Upper lobe of left lung (tissue), 6 donors: ENCODE results near the gene PRSS3. TPM values are rescaled to one million over a fixed set of nuclear protein-coding genes. Genes with fewer than 3 reads are reported as not detected.
"Not testable (repeated sequence)": the region's sequence is repeated elsewhere in the genome, so short reads cannot be mapped to it uniquely, and the experiment has no call there.

ENCODE experiments used
- ATAC-seq, 2 donors: fragments of 200-7000 bp; cut with Tn5 transposase; one replicate each; pipeline ENCODE4 v1.9.1; 2022; ENCODE audit warnings: mild to moderate bottlenecking in 2 of 2, moderate library complexity in 2 of 2; ENCODE audit not compliant: low FRiP score in 2 of 2
- DNase-seq, 2 donors: peaks; one replicate each; pipeline ENCODE4 v3.0.0-alpha.2; 2019 to 2020
- H3K27ac ChIP-seq, 4 donors: fragments of 200-600 bp; sonication (generic); one replicate each; pipeline ENCODE4 v1.5.1; 2016 to 2019
- H3K27me3 ChIP-seq, 4 donors: fragments of 200-600 bp; sonication (generic); one replicate each; pipeline ENCODE4 v1.5.1; 2017 to 2019
- H3K36me3 ChIP-seq, 4 donors: fragments of 200-600 bp; sonication (generic); one replicate each; pipeline ENCODE4 v1.5.1; 2016 to 2019
- H3K4me1 ChIP-seq, 4 donors: fragments of 200-600 bp; sonication (generic); one replicate each; pipeline ENCODE4 v1.5.1; 2018 to 2019
- H3K4me3 ChIP-seq, 4 donors: fragments of 200-600 bp; sonication (generic); one replicate each; pipeline ENCODE4 v1.5.1; 2017 to 2019; ENCODE audit warnings: mild to moderate bottlenecking in 2 of 4, moderate library complexity in 1 of 4
- H3K9me3 ChIP-seq, 4 donors: fragments of 200-600 bp; sonication (generic); one replicate each; pipeline ENCODE4 v1.5.1; 2018 to 2019
- CTCF ChIP-seq, 6 experiments: fragments of 450-650 bp in 4 of 6; fragments of 200-600 bp in 2 of 6; sonication (generic) in 2 of 6; IDR thresholded peaks; one replicate each; pipeline ENCODE4 v1.5.1; 2016 to 2019; ENCODE audit warnings: antibody characterized with exemption in 6 of 6
- EP300 ChIP-seq, 4 donors: sonication (generic); formaldehyde crosslinking; IDR thresholded peaks; one replicate each; pipeline ENCODE4 v1.5.1; 2017; ENCODE audit warnings: antibody characterized with exemption in 4 of 4, control low read depth in 2 of 4
- POLR2A ChIP-seq, 4 donors: fragments of 450-650 bp; IDR thresholded peaks; one replicate each; pipeline ENCODE4 v1.5.1; 2016 to 2017; ENCODE audit warnings: antibody characterized with exemption in 4 of 4, mild to moderate bottlenecking in 2 of 4
- POLR2AphosphoS5 ChIP-seq, 2 donors: sonication (generic); formaldehyde crosslinking; IDR thresholded peaks; one replicate each; pipeline ENCODE4 v1.5.1; 2017; ENCODE audit warnings: antibody characterized with exemption in 2 of 2
- WGBS, 2 donors: methylation state at CpG; one replicate each; pipeline ENCODE4 v1.1.5; 2017 to 2018; 5-methylcytosine and 5-hydroxymethylcytosine counted together
- total RNA-seq, 6 donors: library from RNA; depleted of rRNA in 4 of 6; stranded (reverse); fragments of >200 nt in 4 of 6; gene quantifications; one replicate each; pipeline versions ENCODE4 v1.1.0 to v1.2.1, GENCODE V29; 2016 to 2021
- donor health status: DM: no; HTN: no; CAD: no; lungs with moderate emphysema.
- donor health status: DM: no; HTN: yes; CAD: no; lungs with severe emphysema.

The PRSS3 gene
- total RNA-seq, 6 donors from 2014 or later: 0.69 to 2.1 TPM; not detected in 4

GRCh38 chr9:33765411-33765810 lies 29.9 kb upstream of the PRSS3 start:
- DNase-seq (no peak), ATAC-seq (no peak)
- TF ChIP-seq POLR2A (IDR thresholded peaks at IDR 0.05) (no peak), CTCF (IDR thresholded peaks at IDR 0.05) (no peak), POLR2AphosphoS5 (IDR thresholded peaks at IDR 0.05) (no peak), EP300 (IDR thresholded peaks at IDR 0.05) (no peak)
- WGBS, 2 donors: 86 to 87% methylated on average over 3 of the region's 3 CpGs
- no peak overlapping the region for H3K4me3 ChIP-seq
- no peaks in the 10 kb centered on the region for H3K4me1 ChIP-seq
- no peak overlapping the region for H3K27ac ChIP-seq
- no peaks in the 10 kb centered on the region for H3K27me3 ChIP-seq
- no peaks in the 10 kb centered on the region for H3K36me3 ChIP-seq
- no peaks in the 10 kb centered on the region for H3K9me3 ChIP-seq

GRCh38 chr9:33770156-33770880 lies 25.0 kb upstream of the PRSS3 start:
- DNase-seq, H3K27ac ChIP-seq, H3K27me3 ChIP-seq, H3K4me3 ChIP-seq, H3K36me3 ChIP-seq, H3K9me3 ChIP-seq, H3K4me1 ChIP-seq: not testable (repeated sequence)
- ATAC-seq: peak in 1 of 2 donors; percentile 32
- 91 to 93% methylated on average over 3 of the region's 3 CpGs for WGBS, 2 donors

- not testable (repeated sequence) for H3K9me3 ChIP-seq, ATAC-seq, H3K27ac ChIP-seq, H3K36me3 ChIP-seq, H3K4me3 ChIP-seq, H3K27me3 ChIP-seq, H3K4me1 ChIP-seq, DNase-seq
These were observed 22.2 kb upstream of the PRSS3 start for GRCh38 chr9:33773135-33773534.

GRCh38 chr9:33774074-33774659 lies 21.2 kb upstream of the PRSS3 start:
- not testable (repeated sequence) for H3K27me3 ChIP-seq, ATAC-seq, H3K36me3 ChIP-seq, H3K4me1 ChIP-seq, DNase-seq, H3K9me3 ChIP-seq, H3K4me3 ChIP-seq, H3K27ac ChIP-seq
- 40 to 66% methylated on average over 5 of the region's 5 CpGs for WGBS, 2 donors

GRCh38 chr9:33776578-33776977 lies 18.8 kb upstream of the PRSS3 start:
- no peak for ATAC-seq
- DNase-seq: no peak
- H3K27me3 ChIP-seq: no peaks in the 10 kb centered on the region
- H3K27ac ChIP-seq: no peak overlapping the region
- TF ChIP-seq POLR2AphosphoS5 (IDR thresholded peaks at IDR 0.05) (no peak), EP300 (IDR thresholded peaks at IDR 0.05) (no peak), POLR2A (IDR thresholded peaks at IDR 0.05) (no peak), CTCF (IDR thresholded peaks at IDR 0.05) (no peak)
- no peaks in the 10 kb centered on the region for H3K9me3 ChIP-seq
- H3K4me3 ChIP-seq: no peak overlapping the region
- H3K4me1 ChIP-seq: no peaks in the 10 kb centered on the region
- H3K36me3 ChIP-seq: no peaks in the 10 kb centered on the region

GRCh38 chr9:33778700-33779351 lies 16.5 kb upstream of the PRSS3 start:
- no peak overlapping the region for H3K27ac ChIP-seq
- no peaks in the 10 kb centered on the region for H3K36me3 ChIP-seq
- no peaks in the 10 kb centered on the region for H3K9me3 ChIP-seq
- H3K4me1 ChIP-seq: peaks cover 0 to 13% (median 2%) of the 10 kb centered on the region in 4 donors
- no peak overlapping the region for H3K4me3 ChIP-seq
- WGBS, 2 donors: 15 to 16% methylated on average over 6 of the region's 6 CpGs
- DNase-seq: peak in 1 of 2 donors; percentile 31
- no peaks in the 10 kb centered on the region for H3K27me3 ChIP-seq
- TF ChIP-seq POLR2A (IDR thresholded peaks at IDR 0.05) (no peak), POLR2AphosphoS5 (IDR thresholded peaks at IDR 0.05) (no peak), EP300 (IDR thresholded peaks at IDR 0.05) (no peak), CTCF (IDR thresholded peaks at IDR 0.05) (peak; percentile 46 to 73 (median 58))
- peak; percentile 71 to 78 for ATAC-seq
